ENCODE results near the gene SNCAIP. TPM values are rescaled to one million over a fixed set of nuclear protein-coding genes. Genes with fewer than 3 reads are reported as not detected.

Gene SNCAIP
- total and polyA plus RNA-seq, 2 of the 4 experiments (the other 2 are of a cell fraction), result 15.3 to 19.0 TPM

- Histone ChIP-seq H4K20me1 (ENCODE audit: insufficient read depth, low read length) (no peaks in the 10 kb centered on the region), H3K4me2 (ENCODE audit: low read depth, low read length) (no peak overlapping the region), H3K9me1 (ENCODE audit: insufficient read depth, low read length) (no peaks in the 10 kb centered on the region), H2AK9ac (replicated peaks; ENCODE audit: low read depth, low read length, poor library complexity) (no peak overlapping the region), H3K9me3 (ENCODE audit: control insufficient read depth, insufficient read depth, low read length) (no peaks in the 10 kb centered on the region), H2BK120ac (ENCODE audit: low read depth, low read length) (no peak overlapping the region), H3K27me3 (ENCODE audit: control insufficient read depth, insufficient read depth, low read length) (no peaks in the 10 kb centered on the region), H3K23ac (ENCODE audit: low read depth, low read length) (no peak overlapping the region), H3K36me3 (ENCODE audit: control insufficient read depth, insufficient read depth, low read length) (no peaks in the 10 kb centered on the region), H3K4me3 (ENCODE audit: insufficient read depth, low read depth, low read length) (no peak overlapping the region), H3K4me1 (ENCODE audit: control insufficient read depth, insufficient read depth, low read length) (no peaks in the 10 kb centered on the region; the same call in 1 of the 2 replicates), H4K5ac (ENCODE audit: low read depth, low read length) (no peak overlapping the region), H2AK5ac (ENCODE audit: low read depth, low read length) (no peak overlapping the region), H2BK5ac (ENCODE audit: low read depth, low read length, poor library complexity, severe bottlenecking) (no peak overlapping the region), H2AFZ (replicated peaks; ENCODE audit: low read length, poor library complexity) (no peak overlapping the region), H3K4ac (ENCODE audit: low read depth, low read length) (no peak overlapping the region), H4K91ac (ENCODE audit: insufficient read depth, low read depth, low read length) (no peak overlapping the region), H3K79me1 (ENCODE audit: low read depth in 1 of 2, low read length in 2 of 2) (no peaks in the 10 kb centered on the region), H3K18ac (ENCODE audit: low read depth, low read length) (no peak overlapping the region), H3K56ac (ENCODE audit: extremely low read depth, insufficient read depth, low read length) (no peak overlapping the region), H3K27ac (ENCODE audit: insufficient read depth, low read length) (no peak overlapping the region), H2BK15ac (ENCODE audit: low read depth, low read length) (no peak overlapping the region), H3K9ac (ENCODE audit: low read depth, low read length) (no peak overlapping the region), H2BK20ac (ENCODE audit: low read depth, low read length) (no peak overlapping the region), H3K14ac (replicated peaks; ENCODE audit: low read depth, low read length) (no peak overlapping the region), H4K8ac (ENCODE audit: low read depth in 2 of 2, low read length in 2 of 2) (no peak overlapping the region)
- POLR2A ChIA-PET (ENCODE audit: unreplicated experiment), result no interaction called here
- TF ChIP-seq RAD21 (IDR thresholded peaks at IDR 0.05; ENCODE audit: low read length), result no peak
- no peak for TF ChIP-seq MAZ (IDR thresholded peaks at IDR 0.05; ENCODE audit: borderline replicate concordance, low read depth, low read length)
- TF ChIP-seq MAFK (IDR thresholded peaks at IDR 0.05; ENCODE audit: low read depth, low read length), result no peak
- no peak for TF ChIP-seq RFX5 (IDR thresholded peaks at IDR 0.05; ENCODE audit: low read depth, low read length)
- TF ChIP-seq CTCF (conservative IDR thresholded peaks at IDR 0.05; ENCODE audit: low read depth, low read length), result no peak
- TF ChIP-seq FOS (IDR thresholded peaks at IDR 0.05; ENCODE audit: low read depth, low read length), result no peak
- TF ChIP-seq CEBPB (IDR thresholded peaks at IDR 0.05; ENCODE audit: low read depth, low read length), result no peak
- no peak for TF ChIP-seq ELK1 (IDR thresholded peaks at IDR 0.05; ENCODE audit: borderline replicate concordance, low read depth, low read length)
- no peak for TF ChIP-seq MXI1 (IDR thresholded peaks at IDR 0.05; ENCODE audit: borderline replicate concordance, low read depth, low read length)
- TF ChIP-seq RCOR1 (IDR thresholded peaks at IDR 0.05; ENCODE audit: insufficient replicate concordance, low read length), result no peak
- no peak for TF ChIP-seq USF2 (IDR thresholded peaks at IDR 0.05; ENCODE audit: low read depth, low read length)
- no peak for TF ChIP-seq CHD1 (IDR thresholded peaks at IDR 0.05; ENCODE audit: low read depth, low read length)
- TF ChIP-seq NFE2L2 (IDR thresholded peaks at IDR 0.05; ENCODE audit: low read depth, low read length), result no peak
- no peak for TF ChIP-seq POLR2A (IDR thresholded peaks at IDR 0.05; ENCODE audit: low read depth, low read length)
- TF ChIP-seq BHLHE40 (IDR thresholded peaks at IDR 0.05; ENCODE audit: low read depth, low read length), result no peak
- no peak for TF ChIP-seq SMC3 (IDR thresholded peaks at IDR 0.05; ENCODE audit: low read depth, low read length)
- CTCF ChIA-PET, result interaction anchor here (0.6 kb wide), 2 partner anchors 38 to 86 kb away, joined by 4 to 5 read pairs; no protein-coding TSS in a partner anchor
- WGBS, 2 experiments (ENCODE audit: extremely low coverage in 2 of 2, insufficient read length in 1 of 2), result 100% methylated on average over 3 of the region's 6 CpGs; no CpG with 5 or more reads in 1 of the 2 experiments
- DNase-seq (no peak), ATAC-seq (ENCODE audit: low read depth) (no peak)
- in situ Hi-C loops (cut with MboI; ENCODE audit: low sequenced_read_pairs) (no loop called here), intact Hi-C loops (cut with micrococcal nuclease) (no loop called here), dilution Hi-C loops (cut with HindIII; ENCODE audit: low sequenced_read_pairs, unreplicated experiment) (no loop called here)
- no TSS peak for BruUV-seq (replicated peaks)
Observed at GRCh38 chr5:122457178-122457826, 145.3 kb downstream of the SNCAIP start.

All from IMR-90 (cell line).